Thyroid gland (tissue), 4 donors: ENCODE measurements around the gene SESN1.

Experiments used
- CTCF ChIP-seq, 6 experiments: fragments of 200-600 bp in 3 of 6; fragments of 450-650 bp in 3 of 6; sonication (generic) in 3 of 6; IDR thresholded peaks; one replicate each; pipeline ENCODE4 v1.5.1; 2016 to 2019; ENCODE audit warnings: antibody characterized with exemption in 6 of 6, mild to moderate bottlenecking in 2 of 6, inconsistent platforms in 1 of 6, moderate library complexity in 1 of 6
- POLR2A ChIP-seq, 2 donors: fragments of 450-650 bp; IDR thresholded peaks; one replicate each; pipeline ENCODE4 v1.6.1; 2017; ENCODE audit warnings: antibody characterized with exemption in 2 of 2, mild to moderate bottlenecking in 2 of 2, moderate library complexity in 1 of 2

- TF ChIP-seq CTCF (IDR thresholded peaks at IDR 0.05) (no peak), POLR2A (IDR thresholded peaks at IDR 0.05) (no peak)
Measured at GRCh38 chr6:108988765-108989164, 105.9 kb downstream of the SESN1 start.
